Trophoblast cell (in vitro differentiated cells and primary cell): Measurements from ENCODE around the gene SNED1.

Experiments used
- DNase-seq, 2 donors: peaks; one replicate each; pipeline ENCODE4 v3.0.0-alpha.2; 2016
- H2AFZ ChIP-seq: 2 replicates; pipeline ENCODE4 v1.6.1; 2013; ENCODE audit warnings: low read length, moderate library complexity, mild to moderate bottlenecking; ENCODE audit not compliant: insufficient read depth, poor library complexity
- H2AK5ac ChIP-seq: 2 replicates; pipeline ENCODE4 v1.6.1; 2013; ENCODE audit warnings: mild to moderate bottlenecking, low read length
- H2BK120ac ChIP-seq: 2 replicates; pipeline ENCODE4 v1.6.1; 2013; ENCODE audit warnings: low read length, mild to moderate bottlenecking, moderate library complexity; ENCODE audit not compliant: insufficient read depth, poor library complexity
- H2BK12ac ChIP-seq: 2 replicates; pipeline ENCODE4 v1.6.1; 2013; ENCODE audit warnings: mild to moderate bottlenecking, low read length, moderate library complexity
- H2BK5ac ChIP-seq: 2 replicates; pipeline ENCODE4 v1.6.1; 2013; ENCODE audit warnings: low read length, low read depth, moderate library complexity, mild to moderate bottlenecking; ENCODE audit not compliant: poor library complexity
- H3K14ac ChIP-seq: 2 replicates; pipeline ENCODE4 v1.6.1; 2013; ENCODE audit warnings: mild to moderate bottlenecking, low read length
- H3K18ac ChIP-seq: 2 replicates; pipeline ENCODE4 v1.6.1; 2013; ENCODE audit warnings: mild to moderate bottlenecking, low read length
- H3K23ac ChIP-seq: 2 replicates; pipeline ENCODE4 v1.6.1; 2013; ENCODE audit warnings: low read length
- H3K27ac ChIP-seq: 2 replicates; pipeline ENCODE4 v1.5.1; 2013; ENCODE audit warnings: low read depth, mild to moderate bottlenecking, inconsistent platforms, low read length, moderate library complexity
- H3K27me3 ChIP-seq: 2 replicates; pipeline ENCODE4 v1.6.1; 2013; ENCODE audit warnings: inconsistent platforms, mild to moderate bottlenecking, low read length, moderate library complexity; ENCODE audit not compliant: insufficient read depth
- H3K36me3 ChIP-seq, 2 experiments: 1 replicate in 1 of 2; 2 replicates in 1 of 2; pipeline ENCODE4 v1.6.1; 2013; ENCODE audit warnings: low read length in 2 of 2, mild to moderate bottlenecking in 2 of 2, moderate library complexity in 1 of 2; ENCODE audit not compliant: insufficient read depth in 2 of 2, control insufficient read depth in 1 of 2
- H3K4ac ChIP-seq: 2 replicates; pipeline ENCODE4 v1.6.1; 2013; ENCODE audit warnings: low read depth, mild to moderate bottlenecking, low read length, moderate library complexity
- H3K4me1 ChIP-seq, 2 experiments: 1 replicate in 1 of 2; 2 replicates in 1 of 2; pipeline ENCODE4 v1.6.1; 2013; ENCODE audit warnings: low read length in 2 of 2, mild to moderate bottlenecking in 2 of 2, moderate library complexity in 1 of 2; ENCODE audit not compliant: insufficient read depth in 2 of 2, control insufficient read depth in 1 of 2
- H3K4me2 ChIP-seq: 2 replicates; pipeline ENCODE4 v1.6.1; 2013; ENCODE audit warnings: inconsistent platforms, mild to moderate bottlenecking, low read length, moderate library complexity
- H3K4me3 ChIP-seq: 2 replicates; pipeline ENCODE4 v1.5.1; 2013; ENCODE audit warnings: mild to moderate bottlenecking, low read depth, low read length, inconsistent platforms
- H3K79me1 ChIP-seq: one replicate; pipeline ENCODE4 v1.6.1; 2013; ENCODE audit warnings: low read length
- H3K79me2 ChIP-seq: 2 replicates; pipeline ENCODE4 v1.6.1; 2013; ENCODE audit warnings: low read length, mild to moderate bottlenecking; ENCODE audit not compliant: control insufficient read depth, insufficient read depth, poor library complexity
- H3K9ac ChIP-seq: 2 replicates; pipeline ENCODE4 v1.6.1; 2013; ENCODE audit warnings: mild to moderate bottlenecking, low read length
- H3K9me3 ChIP-seq: 2 replicates; pipeline ENCODE4 v1.6.1; 2013; ENCODE audit warnings: low read depth, mild to moderate bottlenecking, control low read depth, inconsistent platforms, low read length; ENCODE audit not compliant: insufficient read depth
- H4K12ac ChIP-seq: 2 replicates; pipeline ENCODE4 v1.6.1; 2013; ENCODE audit warnings: low read depth, mild to moderate bottlenecking, low read length, moderate library complexity
- H4K8ac ChIP-seq: 2 replicates; pipeline ENCODE4 v1.6.1; 2013; ENCODE audit warnings: low read depth, mild to moderate bottlenecking, low read length, moderate library complexity
- H4K91ac ChIP-seq: one replicate; pipeline ENCODE4 v1.6.1; 2013; ENCODE audit warnings: low read depth, mild to moderate bottlenecking, low read length, moderate library complexity
- WGBS: extraction: QIAGEN DNeasy Blood & Tissue Kit; methylation state at CpG from one replicate; pipeline ENCODE4 v1.1.7; 2013; ENCODE audit warnings: missing lambda C conversion rate; ENCODE audit not compliant: insufficient read length, insufficient coverage; ENCODE audit errors: extremely low coverage; 5-methylcytosine and 5-hydroxymethylcytosine counted together

SNED1 gene

GRCh38 chr2:241020201-241020600 is 21.8 kb downstream of the SNED1 start:
- Histone ChIP-seq H3K4me1 (no peaks in the 10 kb centered on the region), H4K91ac (no peak overlapping the region), H3K79me1 (no peaks in the 10 kb centered on the region), H3K14ac (no peak overlapping the region), H2AFZ (no peak overlapping the region), H2BK12ac (no peak overlapping the region), H3K36me3 (no peaks in the 10 kb centered on the region), H3K18ac (no peak overlapping the region), H3K9me3 (peaks cover 12% of the 10 kb centered on the region), H3K9ac (no peak overlapping the region), H2BK5ac (no peak overlapping the region), H2BK120ac (no peak overlapping the region), H4K8ac (no peak overlapping the region), H3K4ac (no peak overlapping the region), H3K27ac (no peak overlapping the region), H4K12ac (no peak overlapping the region), H3K27me3 (no peaks in the 10 kb centered on the region), H3K4me2 (no peak overlapping the region), H2AK5ac (no peak overlapping the region), H3K23ac (no peak overlapping the region), H3K79me2 (no peaks in the 10 kb centered on the region), H3K4me3 (no peak overlapping the region)
- no CpG with 5 or more reads among the region's 10 CpGs for WGBS
- DNase-seq: no peak

- no peak overlapping the region for H3K4ac ChIP-seq
- no peak overlapping the region for H2AK5ac ChIP-seq
- no peaks in the 10 kb centered on the region for H3K4me1 ChIP-seq
- no peak overlapping the region for H3K27ac ChIP-seq
- H2BK12ac ChIP-seq: no peak overlapping the region
- H3K14ac ChIP-seq: no peak overlapping the region
- H4K91ac ChIP-seq: no peak overlapping the region
- no peak overlapping the region for H4K12ac ChIP-seq
- H3K79me2 ChIP-seq: no peaks in the 10 kb centered on the region
- H3K79me1 ChIP-seq: no peaks in the 10 kb centered on the region
- H3K4me3 ChIP-seq: no peak overlapping the region
- H2BK5ac ChIP-seq: no peak overlapping the region
- H3K27me3 ChIP-seq: no peaks in the 10 kb centered on the region
- H4K8ac ChIP-seq: no peak overlapping the region
- no peak for DNase-seq
- no peak overlapping the region for H3K23ac ChIP-seq
- H3K36me3 ChIP-seq: no peaks in the 10 kb centered on the region
- H3K18ac ChIP-seq: no peak overlapping the region
- no CpG with 5 or more reads among the region's 8 CpGs for WGBS
- H3K9me3 ChIP-seq: peaks cover 11% of the 10 kb centered on the region
- H2AFZ ChIP-seq: no peak overlapping the region
- H3K9ac ChIP-seq: no peak overlapping the region
- no peak overlapping the region for H2BK120ac ChIP-seq
- no peak overlapping the region for H3K4me2 ChIP-seq
Measured at GRCh38 chr2:241020629-241021190, 22.3 kb downstream of the SNED1 start.

GRCh38 chr2:241025639-241026038 is 27.2 kb downstream of the SNED1 start:
- Histone ChIP-seq H3K23ac (no peak overlapping the region), H3K4ac (no peak overlapping the region), H3K36me3 (no peaks in the 10 kb centered on the region), H2BK120ac (no peak overlapping the region), H2AFZ (no peak overlapping the region), H3K4me2 (no peak overlapping the region), H3K27me3 (no peaks in the 10 kb centered on the region), H3K79me2 (no peaks in the 10 kb centered on the region), H4K12ac (no peak overlapping the region), H2BK12ac (no peak overlapping the region), H2BK5ac (no peak overlapping the region), H3K14ac (no peak overlapping the region), H3K9ac (no peak overlapping the region), H3K27ac (no peak overlapping the region), H3K79me1 (no peaks in the 10 kb centered on the region), H4K8ac (no peak overlapping the region), H3K18ac (no peak overlapping the region), H3K4me3 (no peak overlapping the region), H2AK5ac (no peak overlapping the region), H3K4me1 (no peaks in the 10 kb centered on the region), H3K9me3 (peaks cover 6% of the 10 kb centered on the region), H4K91ac (no peak overlapping the region)
- no peak for DNase-seq
- WGBS: no CpG with 5 or more reads among the region's 1 CpG

DNA sequence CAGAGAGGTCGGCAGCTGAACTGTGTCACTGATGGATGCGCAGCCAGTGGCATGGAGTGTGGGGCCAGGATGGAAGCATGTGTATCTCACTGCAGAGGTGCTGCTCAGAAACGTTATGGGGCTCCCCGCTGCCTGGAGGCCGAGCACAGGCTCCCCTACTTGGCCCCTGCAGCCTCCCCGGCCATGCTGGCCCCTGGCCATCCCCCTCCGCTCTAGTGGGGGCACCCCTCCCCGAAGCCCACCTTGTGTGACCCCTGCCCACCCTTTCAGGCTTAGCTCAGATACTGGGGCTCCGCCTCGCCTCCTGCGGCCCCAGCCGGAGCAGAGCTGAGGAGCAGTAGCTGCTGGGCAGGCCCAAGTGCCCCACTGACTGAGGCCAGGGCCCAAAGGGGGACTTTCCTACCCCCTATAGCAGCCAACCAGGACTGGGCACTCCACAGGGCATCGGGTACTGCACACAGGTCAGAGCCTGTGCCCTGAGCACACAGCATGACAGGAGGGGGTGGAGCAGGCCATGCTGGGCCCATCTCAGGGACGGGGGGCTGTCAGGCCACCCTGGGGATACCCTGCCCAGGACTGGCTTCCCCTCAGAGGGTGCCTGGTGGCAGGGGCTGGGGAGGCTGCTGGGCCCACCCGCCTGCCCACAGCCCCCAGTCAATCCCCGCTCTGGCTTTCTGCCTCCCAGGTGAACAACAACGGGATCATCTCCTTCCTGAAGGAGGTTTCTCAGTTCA is 31.3 kb downstream of the SNED1 start:
- no peak overlapping the region for H3K4me2 ChIP-seq
- H3K79me1 ChIP-seq: no peaks in the 10 kb centered on the region
- H2AK5ac ChIP-seq: no peak overlapping the region
- no peak overlapping the region for H2AFZ ChIP-seq
- H3K9me3 ChIP-seq: peaks cover 4% of the 10 kb centered on the region
- H2BK120ac ChIP-seq: no peak overlapping the region
- H3K4me3 ChIP-seq: no peak overlapping the region
- no peak for DNase-seq
- no peak overlapping the region for H4K12ac ChIP-seq
- no peak overlapping the region for H3K23ac ChIP-seq
- H3K18ac ChIP-seq: no peak overlapping the region
- no peak overlapping the region for H4K91ac ChIP-seq
- no peaks in the 10 kb centered on the region for H3K79me2 ChIP-seq
- no peaks in the 10 kb centered on the region for H3K27me3 ChIP-seq
- no peaks in the 10 kb centered on the region for H3K36me3 ChIP-seq
- no peak overlapping the region for H3K14ac ChIP-seq
- no CpG with 5 or more reads among the region's 17 CpGs for WGBS
- H3K27ac ChIP-seq: no peak overlapping the region
- H3K4me1 ChIP-seq: no peaks in the 10 kb centered on the region
- H3K4ac ChIP-seq: no peak overlapping the region
- no peak overlapping the region for H2BK5ac ChIP-seq
- no peak overlapping the region for H4K8ac ChIP-seq
- no peak overlapping the region for H2BK12ac ChIP-seq
- no peak overlapping the region for H3K9ac ChIP-seq
